Measurements from ENCODE around the gene FBXW8. TPM values are rescaled to one million over a fixed set of nuclear protein-coding genes. Genes with fewer than 3 reads are reported as not detected.

FBXW8 gene
- total and polyA plus RNA-seq, 2 experiments from 2014 or later = 17.0 to 20.6 TPM

GRCh38 chr12:116916714-116917114, 6.0 kb downstream of the FBXW8 start:
- no peaks in the 10 kb centered on the region for H3K9me3 ChIP-seq (ENCODE audit: low read depth)
- 48% methylated on average over 5 of the region's 5 CpGs for WGBS (ENCODE audit: low lambda C conversion rate, missing lambda C conversion rate)
- peak overlapping the region; percentile 28 for H3K4me2 ChIP-seq
- peaks cover 34% of the 10 kb centered on the region for H3K4me1 ChIP-seq (ENCODE audit: insufficient read depth)
- no peak overlapping the region for H2AFZ ChIP-seq
- H3K4me3 ChIP-seq = no peak overlapping the region
- TF ChIP-seq CTCF (IDR thresholded peaks at IDR 0.05; ENCODE audit: poor library complexity) (peak; percentile 25), EZH2phosphoT487 (IDR thresholded peaks at IDR 0.05; ENCODE audit: low read depth, severe bottlenecking, unreplicated experiment) (no peak), EZH2 (IDR thresholded peaks at IDR 0.05; ENCODE audit: borderline replicate concordance) (no peak)
- H3K27ac ChIP-seq = peak overlapping the region; percentile 70
- no peaks in the 10 kb centered on the region for H3K9me2 ChIP-seq (replicated peaks; ENCODE audit: insufficient read depth)
- peak; percentile 81 for DNase-seq (ENCODE audit: low spot score)
- no peaks in the 10 kb centered on the region for H3K36me3 ChIP-seq (replicated peaks; ENCODE audit: insufficient read depth, low read depth)
- peaks cover 14% of the 10 kb centered on the region for H4K20me1 ChIP-seq (ENCODE audit: insufficient read depth, poor library complexity, severe bottlenecking)
- no peaks in the 10 kb centered on the region for H3K27me3 ChIP-seq
- H3K79me2 ChIP-seq = peaks cover 70% of the 10 kb centered on the region

- no peak for TF ChIP-seq EZH2phosphoT487 (IDR thresholded peaks at IDR 0.05; ENCODE audit: low read depth, severe bottlenecking, unreplicated experiment)
- no peak for TF ChIP-seq EZH2 (IDR thresholded peaks at IDR 0.05; ENCODE audit: borderline replicate concordance)
- no peak for TF ChIP-seq CTCF (IDR thresholded peaks at IDR 0.05; ENCODE audit: poor library complexity)
- 83% methylated on average over 2 of the region's 2 CpGs for WGBS (ENCODE audit: low lambda C conversion rate, missing lambda C conversion rate)
- peaks cover 21% of the 10 kb centered on the region for H4K20me1 ChIP-seq (ENCODE audit: insufficient read depth, poor library complexity, severe bottlenecking)
Measured at GRCh38 chr12:116918464-116918863, 7.7 kb downstream of the FBXW8 start.

GRCh38 chr12:116919247-116919661, 8.5 kb downstream of the FBXW8 start:
- Histone ChIP-seq H3K4me3 (no peak overlapping the region), H4K20me1 (ENCODE audit: insufficient read depth, poor library complexity, severe bottlenecking) (peaks cover 21% of the 10 kb centered on the region), H3K4me1 (ENCODE audit: insufficient read depth) (peaks cover 28% of the 10 kb centered on the region), H3K9me3 (ENCODE audit: low read depth) (no peaks in the 10 kb centered on the region), H3K36me3 (replicated peaks; ENCODE audit: insufficient read depth, low read depth) (no peaks in the 10 kb centered on the region), H2AFZ (no peak overlapping the region), H3K4me2 (peak overlapping the region; percentile 8), H3K79me2 (peaks cover 67% of the 10 kb centered on the region), H3K9me2 (replicated peaks; ENCODE audit: insufficient read depth) (no peaks in the 10 kb centered on the region), H3K27me3 (no peaks in the 10 kb centered on the region), H3K27ac (peak overlapping the region; percentile 16)
- peak; percentile 32 for DNase-seq (ENCODE audit: low spot score)
- TF ChIP-seq EZH2 (IDR thresholded peaks at IDR 0.05; ENCODE audit: borderline replicate concordance) (no peak), EZH2phosphoT487 (IDR thresholded peaks at IDR 0.05; ENCODE audit: low read depth, severe bottlenecking, unreplicated experiment) (no peak), CTCF (IDR thresholded peaks at IDR 0.05; ENCODE audit: poor library complexity) (no peak)
- WGBS (ENCODE audit: low lambda C conversion rate, missing lambda C conversion rate) = 40% methylated on average over 4 of the region's 4 CpGs

More at GRCh38 chr12:116918464-116918863, 7.7 kb downstream of the FBXW8 start:
- peaks cover 69% of the 10 kb centered on the region for H3K79me2 ChIP-seq
- H3K4me3 ChIP-seq = no peak overlapping the region
- H3K27me3 ChIP-seq = no peaks in the 10 kb centered on the region
- H3K9me2 ChIP-seq (replicated peaks; ENCODE audit: insufficient read depth) = no peaks in the 10 kb centered on the region
- no peaks in the 10 kb centered on the region for H3K9me3 ChIP-seq (ENCODE audit: low read depth)
- peaks cover 28% of the 10 kb centered on the region for H3K4me1 ChIP-seq (ENCODE audit: insufficient read depth)
- DNase-seq (ENCODE audit: low spot score) = no peak
- no peaks in the 10 kb centered on the region for H3K36me3 ChIP-seq (replicated peaks; ENCODE audit: insufficient read depth, low read depth)
- no peak overlapping the region for H2AFZ ChIP-seq
- H3K27ac ChIP-seq = peak overlapping the region; percentile 16
- H3K4me2 ChIP-seq = no peak overlapping the region
